Measurements from ENCODE around the gene ABCG4.
"Not testable (repeated sequence)": the region's sequence is repeated elsewhere in the genome, so short reads cannot be mapped to it uniquely, and the experiment has no call there.

ABCG4 gene

DNA sequence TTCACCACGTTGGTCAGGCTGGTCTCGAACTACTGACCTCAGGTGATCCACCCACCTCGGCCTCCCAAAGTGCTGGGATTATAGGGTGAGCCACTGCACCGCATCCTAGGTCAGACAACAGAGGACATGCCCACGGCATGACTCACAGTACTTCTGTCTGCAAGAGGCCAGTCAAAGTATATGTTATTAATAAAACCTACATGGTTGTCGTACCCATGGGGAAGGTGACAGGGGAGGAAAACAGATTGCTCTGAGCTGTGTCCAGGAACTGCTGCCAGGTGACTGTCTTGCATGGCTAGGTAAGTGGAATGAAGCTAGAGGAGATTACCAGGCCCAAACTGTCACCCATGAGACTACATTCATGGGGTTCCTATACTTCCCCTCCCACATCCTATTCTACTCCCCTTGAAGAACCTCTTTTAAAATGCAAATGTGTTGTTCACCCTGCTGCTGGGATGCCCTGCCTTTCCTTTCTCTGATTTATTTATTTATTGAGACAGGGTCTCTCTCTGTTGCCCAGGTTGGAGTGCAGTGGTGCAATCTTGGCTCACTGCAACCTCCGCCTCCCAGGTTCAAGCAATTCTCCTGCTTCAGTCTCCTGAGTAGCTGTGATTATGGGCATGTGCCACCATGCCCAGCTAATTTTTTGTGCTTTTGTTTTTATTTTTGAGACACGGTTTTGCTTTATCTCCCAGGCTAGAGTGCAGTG lies 17.7 kb downstream of the ABCG4 start:
- Histone ChIP-seq H3K4me1 (no peaks in the 10 kb centered on the region), H3K4me3 (ENCODE audit: low read depth, low read length) (no peak overlapping the region), H3K27me3 (no peaks in the 10 kb centered on the region), H3K9me3 (no peaks in the 10 kb centered on the region), H3K36me3 (no peaks in the 10 kb centered on the region)
- DNase-seq: no peak
- TF ChIP-seq, protein P1, sequence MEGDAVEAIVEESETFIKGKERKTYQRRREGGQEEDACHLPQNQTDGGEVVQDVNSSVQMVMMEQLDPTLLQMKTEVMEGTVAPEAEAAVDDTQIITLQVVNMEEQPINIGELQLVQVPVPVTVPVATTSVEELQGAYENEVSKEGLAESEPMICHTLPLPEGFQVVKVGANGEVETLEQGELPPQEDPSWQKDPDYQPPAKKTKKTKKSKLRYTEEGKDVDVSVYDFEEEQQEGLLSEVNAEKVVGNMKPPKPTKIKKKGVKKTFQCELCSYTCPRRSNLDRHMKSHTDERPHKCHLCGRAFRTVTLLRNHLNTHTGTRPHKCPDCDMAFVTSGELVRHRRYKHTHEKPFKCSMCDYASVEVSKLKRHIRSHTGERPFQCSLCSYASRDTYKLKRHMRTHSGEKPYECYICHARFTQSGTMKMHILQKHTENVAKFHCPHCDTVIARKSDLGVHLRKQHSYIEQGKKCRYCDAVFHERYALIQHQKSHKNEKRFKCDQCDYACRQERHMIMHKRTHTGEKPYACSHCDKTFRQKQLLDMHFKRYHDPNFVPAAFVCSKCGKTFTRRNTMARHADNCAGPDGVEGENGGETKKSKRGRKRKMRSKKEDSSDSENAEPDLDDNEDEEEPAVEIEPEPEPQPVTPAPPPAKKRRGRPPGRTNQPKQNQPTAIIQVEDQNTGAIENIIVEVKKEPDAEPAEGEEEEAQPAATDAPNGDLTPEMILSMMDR (IDR thresholded peaks at IDR 0.05; ENCODE audit: low read depth, low read length): no peak

DNA sequence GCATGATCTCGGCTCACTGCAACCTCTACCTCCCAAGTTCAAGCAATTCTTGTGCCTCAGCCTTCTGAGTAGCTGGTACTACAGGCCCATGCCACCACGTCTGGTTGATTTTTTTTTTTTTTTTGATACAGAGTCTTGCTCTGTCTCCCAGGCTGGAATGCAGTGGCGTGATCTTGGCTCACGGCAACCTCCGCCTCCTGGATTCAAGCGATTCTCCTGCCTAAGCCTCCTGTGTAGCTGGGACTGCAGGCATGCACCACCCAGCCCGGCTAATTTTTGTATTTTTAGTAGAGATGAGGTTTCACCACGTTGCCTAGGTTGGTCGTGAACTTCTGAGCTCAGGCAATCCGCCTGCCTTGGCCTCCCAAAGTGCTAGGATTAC lies 18.2 kb downstream of the ABCG4 start:
- DNase-seq, H3K4me1 ChIP-seq: not testable (repeated sequence)

DNA sequence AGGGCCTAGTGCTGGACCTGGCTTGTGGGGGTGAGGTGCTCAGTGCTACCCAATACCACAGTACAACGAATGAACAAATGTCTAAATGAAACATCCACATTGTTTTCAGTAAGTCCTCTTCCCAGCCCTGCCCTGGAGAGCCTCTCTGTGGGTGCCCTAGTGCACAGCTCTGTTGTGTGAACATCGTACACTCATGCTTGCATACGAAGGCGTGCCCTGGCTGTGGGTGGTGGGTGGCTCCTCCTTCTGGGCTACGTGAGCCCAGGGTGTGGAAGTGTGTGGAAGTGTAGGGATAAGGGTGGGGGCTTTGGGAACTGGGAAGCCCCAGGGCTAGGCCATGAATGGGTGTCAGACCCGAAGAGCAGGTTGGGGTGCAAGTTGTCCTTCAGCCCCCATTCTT lies 19.1 kb downstream of the ABCG4 start:
- Histone ChIP-seq H3K27me3 (no peaks in the 10 kb centered on the region), H3K4me1 (no peaks in the 10 kb centered on the region), H3K9me3 (no peaks in the 10 kb centered on the region), H3K4me3 (ENCODE audit: low read depth, low read length) (peak overlapping the region; percentile 73; the same call in 1 of the 2 replicates), H3K36me3 (no peaks in the 10 kb centered on the region)
- TF ChIP-seq, protein P1 (IDR thresholded peaks at IDR 0.05; ENCODE audit: low read depth, low read length): no peak
- no peak for DNase-seq

More for the DNA sequence above, 18.2 kb downstream of the ABCG4 start:
- H3K9me3 ChIP-seq; H3K4me3 ChIP-seq (ENCODE audit: low read depth, low read length); H3K27me3 ChIP-seq; H3K36me3 ChIP-seq: not testable (repeated sequence)

DNA sequence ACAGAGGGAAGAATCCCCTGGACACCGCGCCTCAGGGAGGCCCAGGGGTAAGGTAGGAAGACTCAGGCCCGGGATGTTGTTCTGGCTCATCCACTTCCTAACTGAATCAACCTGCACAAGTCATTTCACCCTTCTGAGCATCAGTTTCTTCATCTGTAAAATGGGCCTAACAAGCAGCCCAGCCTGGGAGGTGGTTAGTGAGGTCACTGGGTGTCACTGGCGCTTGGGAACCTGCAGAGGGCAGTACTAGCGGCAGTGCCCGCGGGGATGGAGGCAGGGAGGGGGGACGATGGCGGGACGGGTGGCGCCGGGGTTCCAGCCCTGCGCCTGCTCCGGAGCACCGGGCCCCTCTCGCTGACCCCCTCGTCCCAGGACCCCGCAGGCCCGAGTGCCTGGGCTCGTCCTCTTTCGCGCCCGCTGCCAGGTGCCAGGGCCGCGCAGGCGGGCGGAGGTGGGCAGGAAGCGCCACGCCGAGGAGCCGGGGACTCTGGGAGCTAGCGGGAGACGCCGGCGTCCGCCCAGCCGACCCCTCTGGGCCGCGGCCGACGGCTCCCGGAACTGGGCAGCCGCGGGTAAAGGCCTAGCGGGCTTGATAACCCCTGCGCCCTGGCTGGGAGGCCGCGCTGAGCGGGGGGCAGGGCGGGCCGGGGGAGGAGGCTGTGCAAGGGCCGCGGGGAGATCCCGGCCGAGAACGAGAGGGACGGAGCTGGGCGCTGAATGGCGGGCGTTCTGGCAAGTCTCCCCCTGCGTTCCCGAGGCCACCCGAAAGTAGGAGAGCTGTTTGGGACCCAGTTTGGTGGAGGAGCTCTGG lies 19.8 kb downstream of the ABCG4 start, which contains the start of gene NLRX1:
Gene NLRX1, plus strand, starts transcription at position 255 of the 811 bp plus-strand sequence. CDS start 2,679 bp downstream, outside the sequence.
- peak within 1 kb of the TSS; percentile 73 for H3K4me3 ChIP-seq (ENCODE audit: low read depth, low read length)
- no peaks in the 10 kb centered on the region for H3K27me3 ChIP-seq
- TF ChIP-seq, protein P1 (IDR thresholded peaks at IDR 0.05; ENCODE audit: low read depth, low read length): peak; percentile 91
- H3K36me3 ChIP-seq: no peaks in the 10 kb centered on the region
- no peaks in the 10 kb centered on the region for H3K4me1 ChIP-seq
- no peaks in the 10 kb centered on the region for H3K9me3 ChIP-seq
- DNase-seq: peak; percentile 86

DNA sequence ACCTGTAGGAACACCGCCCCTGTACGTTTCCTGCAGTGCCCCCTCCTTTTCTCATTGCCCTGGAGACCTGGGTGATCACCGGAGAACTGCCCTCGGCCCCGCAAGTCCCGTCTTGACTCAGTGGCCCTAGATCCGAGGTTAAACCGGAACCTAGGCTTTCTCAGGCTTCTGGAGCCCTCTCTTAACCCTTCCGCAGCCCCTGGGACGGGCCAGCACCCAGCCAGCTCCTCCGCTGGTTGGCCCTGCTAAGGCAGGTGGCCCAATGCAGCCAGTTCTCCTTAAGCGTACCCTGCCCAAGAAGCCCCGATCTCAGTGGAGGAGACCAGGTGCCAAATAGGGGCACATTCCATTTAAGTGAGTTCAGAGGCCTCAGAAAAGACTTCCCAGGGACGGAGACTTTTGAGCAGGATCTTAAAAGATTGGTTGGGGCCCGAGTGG lies 20.4 kb downstream of the ABCG4 start:
- Histone ChIP-seq H3K4me1 (no peaks in the 10 kb centered on the region; the same call in 1 of the 2 replicates), H3K36me3 (no peaks in the 10 kb centered on the region), H3K9me3 (no peaks in the 10 kb centered on the region), H3K4me3 (ENCODE audit: low read depth, low read length) (peak overlapping the region; percentile 73), H3K27me3 (no peaks in the 10 kb centered on the region)
- TF ChIP-seq, protein P1 (IDR thresholded peaks at IDR 0.05; ENCODE audit: low read depth, low read length): no peak
- no peak for DNase-seq

DNA sequence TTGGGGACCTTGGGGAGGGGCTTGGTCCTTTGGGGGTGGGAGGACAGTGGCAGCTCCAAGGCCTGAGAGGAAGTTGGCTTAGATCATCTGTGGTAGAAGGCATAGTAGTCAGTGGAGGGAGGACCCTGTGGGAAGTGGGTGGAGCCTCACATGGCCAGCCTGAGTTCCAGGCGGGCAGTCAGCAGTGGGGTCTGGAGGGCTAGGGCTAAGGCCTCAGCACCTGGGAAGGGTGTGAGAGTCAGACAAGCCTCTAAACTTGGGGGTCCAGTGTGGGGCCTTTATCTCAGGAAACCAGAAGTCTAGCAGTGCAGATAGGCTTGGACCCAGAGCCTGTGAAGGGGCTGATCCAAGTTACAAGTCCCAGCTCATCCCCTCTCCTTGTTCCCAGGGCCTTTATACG lies 23.7 kb downstream of the ABCG4 start:
- no peaks in the 10 kb centered on the region for H3K27me3 ChIP-seq
- DNase-seq: no peak
- H3K4me3 ChIP-seq (ENCODE audit: low read depth, low read length): no peak overlapping the region
- TF ChIP-seq, protein P1 (IDR thresholded peaks at IDR 0.05; ENCODE audit: low read depth, low read length): no peak
- H3K9me3 ChIP-seq: no peaks in the 10 kb centered on the region
- H3K4me1 ChIP-seq: peaks cover 10% of the 10 kb centered on the region
- no peaks in the 10 kb centered on the region for H3K36me3 ChIP-seq
